HG03060 (cell line): ENCODE results near the gene IL4R.
"Not testable (repeated sequence)": the region's sequence is repeated elsewhere in the genome, so short reads cannot be mapped to it uniquely, and the experiment has no call there.

Experiments used
- ATAC-seq: cut with Tn5 transposase; IDR thresholded peaks from one replicate; pipeline ENCODE4 v1.9.1; 2021; ENCODE audit warnings: low read depth, moderate number of reproducible peaks; ENCODE audit not compliant: unreplicated experiment

Gene IL4R

DNA sequence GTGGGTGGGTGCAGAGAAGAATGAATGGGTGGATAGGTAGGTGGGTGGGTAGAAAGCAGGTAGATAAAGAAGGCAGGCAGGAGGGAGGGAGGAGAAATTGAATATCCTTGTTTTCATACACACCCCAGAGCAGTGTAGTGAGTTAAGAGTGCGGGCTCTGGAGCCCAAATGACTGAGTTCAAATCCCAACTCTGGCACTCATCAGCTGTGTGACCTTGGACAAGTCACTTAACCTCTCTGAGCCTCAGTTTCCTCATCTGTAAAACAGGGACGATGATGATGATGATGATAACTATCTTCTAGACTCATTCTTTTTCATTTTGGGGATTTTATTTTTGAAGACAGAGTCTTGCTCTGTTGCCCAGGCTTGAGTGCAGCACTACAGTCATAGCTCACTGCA is 86.2 kb downstream of the IL4R start:
- no peak for ATAC-seq

DNA sequence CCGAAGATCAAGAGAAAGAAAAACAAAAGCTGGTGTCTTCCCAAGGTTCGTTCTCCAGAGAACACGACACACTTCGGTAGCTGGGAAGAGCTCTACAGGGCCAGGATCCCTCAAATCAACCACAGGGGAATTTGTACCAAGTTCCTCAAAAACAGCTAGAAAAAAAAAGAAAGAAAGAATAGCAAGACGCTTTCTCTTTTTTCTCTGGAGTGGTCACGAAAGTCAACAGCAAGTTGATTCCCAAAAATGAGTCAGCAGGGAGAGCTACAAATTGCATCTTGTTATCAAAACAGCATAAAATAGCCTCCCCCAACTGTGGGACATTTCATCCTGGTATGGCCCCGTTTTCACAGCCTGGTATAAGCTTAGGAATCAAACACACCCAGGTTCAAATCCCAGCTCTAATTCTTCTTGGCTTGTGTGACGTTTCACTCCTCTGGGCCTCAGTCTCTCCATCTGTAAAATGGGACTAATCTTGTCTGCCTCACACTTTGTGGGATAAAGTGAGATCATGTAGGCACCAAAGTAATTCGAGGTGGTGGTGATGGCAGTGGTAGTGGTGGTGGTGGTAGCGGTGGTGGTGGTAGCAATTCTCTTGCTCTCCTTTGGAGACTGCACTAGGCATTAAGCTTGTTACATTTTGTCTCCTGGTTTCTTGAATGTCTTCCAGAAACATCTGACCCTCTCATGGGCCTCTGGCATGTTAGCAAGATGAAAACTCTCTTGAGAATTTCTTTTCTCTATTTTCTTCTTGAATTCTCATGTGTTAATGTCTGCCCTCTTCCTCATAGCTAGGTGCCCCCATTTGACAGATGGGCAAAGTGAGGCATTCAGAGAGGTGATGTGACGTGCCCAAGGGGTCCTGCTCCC is 87.2 kb downstream of the IL4R start:
- ATAC-seq: no peak

DNA sequence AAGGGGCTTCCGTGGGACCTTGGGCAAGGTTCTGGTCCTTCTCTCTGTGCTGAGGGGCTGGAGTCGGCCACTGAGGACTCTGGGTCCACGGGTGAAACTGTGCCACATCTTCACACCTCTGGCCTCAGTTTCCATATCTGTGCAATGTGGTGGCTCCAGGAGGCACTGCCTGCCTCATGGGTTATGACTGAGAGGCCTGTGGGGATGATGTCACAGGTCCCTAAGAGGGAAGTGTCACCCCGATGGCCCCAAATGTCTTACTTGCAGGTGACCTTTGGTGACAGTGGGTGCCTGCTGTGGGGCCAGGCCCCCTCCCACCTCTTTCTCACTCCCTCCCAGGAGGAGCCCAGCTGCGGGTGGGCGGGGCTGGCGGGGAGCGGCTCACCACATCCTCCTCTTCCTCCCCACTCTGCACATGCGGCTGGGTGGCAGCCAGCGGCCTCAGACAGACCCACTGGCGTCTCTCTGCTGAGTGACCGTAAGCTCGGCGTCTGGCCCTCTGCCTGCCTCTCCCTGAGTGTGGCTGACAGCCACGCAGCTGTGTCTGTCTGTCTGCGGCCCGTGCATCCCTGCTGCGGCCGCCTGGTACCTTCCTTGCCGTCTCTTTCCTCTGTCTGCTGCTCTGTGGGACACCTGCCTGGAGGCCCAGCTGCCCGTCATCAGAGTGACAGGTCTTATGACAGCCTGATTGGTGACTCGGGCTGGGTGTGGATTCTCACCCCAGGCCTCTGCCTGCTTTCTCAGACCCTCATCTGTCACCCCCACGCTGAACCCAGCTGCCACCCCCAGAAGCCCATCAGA is 88.2 kb downstream of the IL4R start, which contains the start of gene IL21R:
IL21R (plus strand) TSS at position 407 of the 801 bp plus-strand sequence. CDS start 27,898 bp downstream, outside the sequence.
- ATAC-seq: peak; percentile 37

DNA sequence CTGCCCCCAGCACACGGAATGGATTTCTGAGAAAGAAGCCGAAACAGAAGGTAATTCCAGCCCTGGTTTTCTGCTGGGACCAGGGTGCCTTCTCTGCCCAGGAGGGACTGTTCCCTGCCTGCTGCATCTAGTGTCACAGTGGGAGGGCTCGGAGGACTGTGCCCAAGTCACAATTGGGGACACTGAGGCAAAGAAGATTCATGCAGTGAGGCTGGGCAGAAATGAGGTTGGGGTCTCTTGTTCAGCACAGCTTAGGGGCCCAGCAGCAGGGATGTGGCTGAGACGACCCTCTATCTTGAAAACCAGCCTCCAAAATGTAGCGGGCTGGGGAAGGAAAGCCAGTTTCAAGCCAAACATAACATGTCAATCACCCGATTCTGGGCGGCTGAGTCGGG is 88.8 kb downstream of the IL4R start:
- no peak for ATAC-seq

DNA sequence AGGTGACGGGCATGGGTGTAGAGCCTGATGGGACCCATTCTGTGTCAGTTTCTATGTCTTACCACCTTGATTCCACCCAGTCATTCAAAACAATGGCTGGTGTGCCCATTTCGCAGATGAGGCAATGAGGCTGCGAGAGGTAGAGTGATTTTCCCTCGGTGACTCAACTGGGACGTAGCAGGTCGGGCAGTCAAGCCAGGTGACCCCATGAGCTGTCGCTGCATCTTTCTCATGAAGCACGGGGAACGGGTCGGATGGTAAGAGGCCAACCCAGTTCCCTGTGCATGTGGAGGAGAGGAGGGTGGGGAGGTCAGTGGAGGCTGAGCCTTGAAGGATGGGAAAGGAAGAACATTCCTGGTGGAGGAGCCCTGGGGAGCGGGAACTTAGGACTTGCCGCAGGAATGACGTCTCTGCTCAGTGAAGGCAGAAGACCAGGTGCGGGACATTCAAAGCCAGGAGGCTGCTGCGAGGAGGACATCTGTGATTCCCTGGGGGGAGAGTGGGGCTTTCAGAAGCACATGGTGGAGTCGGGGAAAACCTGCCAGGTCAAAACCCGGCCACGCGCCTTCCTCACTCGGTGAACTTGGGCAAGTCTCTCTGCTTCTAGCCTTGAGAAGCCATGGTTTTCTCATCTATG is 89.3 kb downstream of the IL4R start:
- no peak for ATAC-seq

DNA sequence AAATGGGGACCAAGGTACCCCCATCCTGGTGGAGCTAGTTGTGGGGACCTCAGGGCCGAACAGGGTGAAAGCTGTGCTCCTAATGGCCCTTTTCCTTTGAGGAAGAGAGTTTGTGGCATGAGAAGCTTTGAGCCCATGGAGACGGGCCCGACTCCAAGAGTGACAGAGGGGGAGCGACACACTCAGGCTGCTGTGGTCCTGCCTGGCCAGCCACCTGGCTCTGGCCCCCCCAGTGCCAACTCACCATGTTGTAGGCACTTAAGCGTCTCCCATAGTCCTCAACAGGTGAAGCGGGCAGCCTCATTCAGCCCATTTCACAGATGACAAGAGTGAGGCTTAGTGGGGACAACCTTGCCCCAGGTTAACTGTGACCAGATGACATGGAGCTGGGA is 89.8 kb downstream of the IL4R start:
- ATAC-seq: no peak

DNA sequence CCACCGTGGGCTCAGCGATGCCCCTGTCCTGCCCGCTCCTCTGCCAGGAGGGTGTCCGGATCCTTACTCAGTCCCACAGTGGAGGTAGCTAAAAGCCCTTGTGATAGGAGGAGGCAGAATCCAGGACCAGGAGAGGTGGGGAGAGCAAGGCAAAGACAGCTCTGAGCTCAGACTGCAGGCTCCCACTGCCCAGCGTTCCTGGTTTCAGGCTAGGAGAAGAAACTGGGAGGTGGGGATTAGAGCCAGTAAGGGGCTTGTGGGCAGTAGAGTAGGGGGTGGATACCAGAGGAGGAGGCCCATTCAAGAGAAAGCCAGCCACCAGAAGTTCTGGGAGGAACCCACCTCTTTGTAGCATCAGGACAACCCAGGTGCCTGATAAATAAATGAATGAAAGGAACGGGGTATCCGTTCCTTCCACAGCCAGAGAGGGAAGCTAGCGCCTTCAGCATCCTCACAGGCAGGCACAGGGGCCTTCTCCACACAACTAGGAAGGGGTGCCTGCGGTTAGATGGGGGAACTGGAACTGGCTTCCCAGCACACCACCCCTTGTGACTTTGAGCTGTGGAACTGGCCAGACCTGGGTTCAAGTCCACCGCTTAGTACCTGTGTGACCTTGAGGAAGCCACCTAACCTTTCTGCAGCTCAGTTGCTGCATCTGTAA is 90.5 kb downstream of the IL4R start:
- ATAC-seq: no peak

DNA sequence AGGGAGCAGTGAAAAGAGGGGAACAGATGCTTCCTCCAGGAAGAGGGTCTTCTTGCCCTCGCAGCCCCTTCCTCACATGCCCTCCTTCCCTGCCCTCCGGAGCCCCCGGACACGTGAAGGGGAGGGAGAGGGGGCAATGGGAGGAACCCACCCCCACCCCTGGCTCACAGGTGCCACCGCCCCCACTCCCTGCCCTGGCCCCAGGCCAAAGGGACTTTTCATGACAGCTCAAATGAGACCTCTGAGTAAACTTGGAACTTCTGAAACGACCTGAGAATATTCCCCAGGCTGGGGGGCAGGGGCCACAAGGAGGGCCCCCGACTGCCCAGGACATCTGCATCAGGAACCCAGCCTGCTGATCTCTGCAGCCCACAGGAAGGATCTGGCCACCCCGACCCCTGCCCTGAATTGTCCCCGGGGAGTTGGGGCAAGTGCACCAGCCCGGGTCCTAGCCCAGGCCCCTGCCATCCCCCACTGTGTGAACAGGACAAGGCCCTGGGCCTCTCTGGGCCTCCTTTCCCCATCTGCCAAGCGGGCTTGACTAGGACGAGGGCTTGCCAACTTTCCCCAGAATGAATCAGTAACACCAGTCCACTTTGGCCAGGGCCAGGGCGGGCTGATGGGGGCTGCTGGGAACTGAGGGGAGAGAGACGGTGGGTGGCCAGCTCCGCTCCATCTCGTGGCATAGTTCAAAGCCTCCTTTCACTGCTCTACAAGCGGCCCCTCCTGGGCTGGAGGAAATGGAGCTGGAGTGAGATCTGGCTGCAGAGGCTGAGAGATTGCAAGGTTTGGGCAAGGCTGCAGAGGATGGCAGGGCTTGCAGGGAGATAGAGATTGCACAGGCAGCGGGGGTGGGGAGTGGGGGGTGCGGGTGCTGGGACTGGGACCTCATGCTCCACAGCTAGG is 92.0 kb downstream of the IL4R start:
- ATAC-seq: no peak

DNA sequence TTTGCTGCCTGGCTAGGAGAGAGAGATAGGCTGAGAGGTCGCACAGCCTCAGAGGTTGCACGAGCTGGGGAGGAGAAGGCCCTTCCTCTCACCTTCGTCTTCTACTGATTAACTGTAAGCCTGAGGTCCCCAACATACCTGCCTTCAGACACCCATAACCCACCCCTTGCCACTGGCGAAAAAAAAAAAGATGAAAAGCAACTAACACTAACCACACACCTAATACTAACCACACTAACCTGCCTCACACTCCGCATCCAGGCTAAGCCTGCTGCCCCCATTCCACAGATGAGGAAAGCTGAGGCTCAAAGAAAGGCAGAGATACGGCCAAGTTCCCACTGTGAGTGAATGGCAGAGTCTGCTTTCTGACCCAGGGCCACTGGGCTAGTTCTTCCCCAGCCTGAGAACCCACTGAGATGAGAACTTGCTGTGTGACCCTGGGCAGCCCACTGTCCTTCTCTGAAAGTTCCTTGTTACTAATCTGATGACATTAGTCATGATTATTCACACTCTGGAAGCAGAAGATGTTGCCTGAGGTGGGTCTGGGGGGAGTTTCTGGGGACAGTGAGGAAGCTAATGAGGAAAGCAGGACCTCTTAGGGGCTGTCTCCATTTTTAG is 92.8 kb downstream of the IL4R start:
- ATAC-seq: no peak

DNA sequence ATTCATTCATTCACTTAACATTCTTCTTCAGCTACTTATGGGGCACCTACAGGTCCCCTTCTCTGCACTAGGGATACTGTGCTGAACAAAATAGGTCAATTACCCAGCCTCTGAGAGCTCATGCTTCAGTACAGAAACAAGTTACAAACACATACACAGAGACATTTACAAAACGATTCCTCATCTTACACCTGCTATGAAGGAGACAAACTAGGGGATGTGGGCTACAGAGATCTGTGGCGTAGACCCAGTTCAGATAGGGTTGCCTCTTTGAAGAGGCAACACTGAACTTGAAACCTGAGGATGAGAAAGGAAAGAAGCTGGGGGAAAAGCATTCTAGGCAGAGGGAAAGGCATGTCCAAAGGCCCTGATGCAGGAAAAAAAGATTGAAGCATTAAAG is 93.4 kb downstream of the IL4R start:
- no peak for ATAC-seq

DNA sequence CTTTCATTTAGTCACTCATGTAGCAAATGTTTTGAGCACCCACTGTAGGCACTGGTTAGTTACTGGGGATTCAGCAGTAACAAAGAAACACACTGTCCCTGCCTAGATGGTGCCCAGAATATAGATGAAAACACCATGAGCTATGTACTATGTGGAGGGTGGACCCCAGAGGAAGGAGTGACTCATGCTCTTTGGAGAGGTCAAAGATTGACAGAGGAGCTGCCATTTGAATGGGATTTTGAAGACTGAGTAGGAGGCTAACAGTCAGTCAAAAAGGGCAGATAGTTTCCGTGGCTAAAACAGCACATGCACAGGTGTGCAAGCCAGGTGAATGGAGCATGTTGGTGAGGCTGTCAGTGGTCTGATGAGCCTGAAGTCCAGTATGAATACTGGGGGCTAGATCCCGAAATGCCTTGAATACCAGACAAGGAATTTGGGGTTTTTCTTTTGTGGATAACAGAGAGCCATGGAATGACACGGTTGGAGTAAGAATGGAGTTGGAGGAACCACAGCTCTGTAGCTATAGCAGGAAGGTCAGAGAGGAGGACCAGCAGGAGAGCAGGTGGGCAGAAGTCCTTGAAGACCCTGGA is 94.3 kb downstream of the IL4R start:
- ATAC-seq: peak; percentile 60

DNA sequence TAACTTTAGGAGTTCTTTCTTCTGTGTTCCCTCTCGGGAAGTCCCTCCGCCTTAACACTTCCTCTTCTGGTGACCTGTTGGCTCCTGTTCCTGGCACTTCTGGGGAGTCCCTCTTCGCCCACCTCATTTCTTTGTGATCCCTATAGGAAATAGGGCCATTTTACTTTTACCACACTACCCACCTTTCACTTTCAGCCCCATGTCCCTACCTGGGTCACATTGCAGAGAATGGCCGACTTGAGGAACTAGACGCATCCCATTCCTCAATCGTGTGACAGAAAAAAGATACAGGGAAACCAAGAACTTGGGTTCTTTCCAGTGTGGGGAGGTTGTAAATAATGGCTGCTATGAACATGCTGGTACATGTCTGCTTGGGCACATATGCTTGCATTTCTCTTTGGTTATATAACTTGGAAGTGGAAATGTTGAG is 94.8 kb downstream of the IL4R start:
- ATAC-seq: no peak

DNA sequence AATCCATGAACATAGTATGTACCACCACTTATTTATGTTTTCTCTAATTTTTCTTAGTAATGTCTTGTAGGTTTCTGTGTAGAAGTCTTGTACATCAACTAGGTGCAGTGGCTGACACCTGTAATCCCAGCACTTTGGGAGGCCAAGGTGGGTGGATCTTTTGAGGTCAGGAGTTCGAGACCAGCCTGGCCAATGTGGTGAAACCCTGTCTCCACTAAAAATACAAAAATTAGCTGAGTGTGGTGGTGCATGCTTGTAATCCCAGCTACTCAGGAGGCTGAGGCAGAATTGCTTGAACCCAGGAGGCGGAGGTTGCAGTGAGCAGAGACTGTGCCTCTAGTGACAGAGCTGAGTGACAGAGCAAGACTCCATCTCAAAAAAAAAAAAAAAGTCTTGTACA is 96.2 kb downstream of the IL4R start:
- ATAC-seq: not testable (repeated sequence)

DNA sequence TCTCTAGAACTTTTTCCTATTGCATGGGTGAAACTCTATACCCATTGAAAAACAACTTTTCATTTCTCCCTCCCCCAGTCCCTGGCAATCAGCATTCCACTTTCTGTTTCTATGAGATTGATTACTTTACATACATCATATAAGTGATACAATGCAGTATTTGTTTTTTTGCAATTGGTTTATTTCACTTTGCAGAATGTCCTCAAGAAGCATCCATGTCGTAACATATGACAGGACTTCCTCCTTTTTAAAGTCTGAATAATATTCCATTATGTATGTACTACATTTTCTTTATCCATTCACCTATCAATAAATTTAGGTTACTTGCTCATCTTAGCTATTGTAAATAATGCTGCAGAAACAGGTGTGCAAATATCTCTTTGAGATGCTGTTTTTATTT is 97.0 kb downstream of the IL4R start:
- ATAC-seq: no peak

DNA sequence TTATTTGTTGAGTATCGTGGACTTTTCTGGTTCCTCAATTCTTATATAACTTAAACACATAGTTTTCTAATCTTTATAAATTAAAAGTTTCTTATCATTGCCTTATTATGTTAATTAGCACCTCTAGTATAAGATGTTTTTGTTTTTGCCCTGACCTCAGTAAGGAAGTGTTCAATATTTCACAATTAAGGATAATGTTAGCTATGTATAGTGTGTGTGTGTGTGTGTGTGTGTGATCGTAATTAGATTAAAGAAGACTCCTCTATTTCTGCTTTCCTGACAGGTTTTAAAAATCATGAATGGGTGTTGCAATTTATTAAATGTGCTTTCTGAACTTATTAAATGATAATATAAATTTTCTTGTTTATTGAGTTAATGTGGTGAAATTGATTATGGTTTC is 100.2 kb downstream of the IL4R start:
- no peak for ATAC-seq
